ENCODE results near the gene C1QTNF8. TPM values are rescaled to one million over a fixed set of nuclear protein-coding genes. Genes with fewer than 3 reads are reported as not detected.

The C1QTNF8 gene
- total RNA-seq, 1 experiment from 2014 or later = not detected

- no CpG with 5 or more reads among the region's 18 CpGs for WGBS (ENCODE audit: extremely low coverage, insufficient read length, low lambda C conversion rate)
- H3K27me3 ChIP-seq (ENCODE audit: insufficient read depth, low read length) = no peaks in the 10 kb centered on the region
- H3K56ac ChIP-seq (ENCODE audit: insufficient read length, low read depth, low read length) = no peak overlapping the region
- H3K4me1 ChIP-seq (ENCODE audit: insufficient read depth, low read length) = no peaks in the 10 kb centered on the region
- no peak overlapping the region for H3K4me2 ChIP-seq (ENCODE audit: insufficient read depth, insufficient read length, low read length)
- H3K23ac ChIP-seq (ENCODE audit: insufficient read length, low read depth, low read length) = no peak overlapping the region
- Mint-ChIP-seq H3K9me3 (no peaks in the 10 kb centered on the region), H3K36me3 (ENCODE audit: insufficient read depth in 1 of 3, low read depth in 3 of 3) (no peaks in the 10 kb centered on the region), H3K27ac (no peak overlapping the region), H3K4me3 (no peak overlapping the region), H3K27me3 (ENCODE audit: low read depth) (peaks cover 3% of the 10 kb centered on the region), H3K4me1 (peaks cover 2 to 3% of the 10 kb centered on the region in 2 experiments; a peak in 2 of 4 replicates)
- no peak overlapping the region for H4K8ac ChIP-seq (replicated peaks; ENCODE audit: insufficient read length, low read depth, low read length)
- H3K18ac ChIP-seq (ENCODE audit: insufficient read length, low read depth, low read length) = no peak overlapping the region
- no peak overlapping the region for H2BK120ac ChIP-seq (ENCODE audit: low read depth, low read length, poor library complexity, severe bottlenecking)
- H3K9ac ChIP-seq (ENCODE audit: extremely low read depth, insufficient read length, low read length) = no peak overlapping the region
- no peak overlapping the region for H2AFZ ChIP-seq (ENCODE audit: low read length)
- H2AK5ac ChIP-seq (ENCODE audit: insufficient read length, low read length) = no peak overlapping the region
- H2BK12ac ChIP-seq (ENCODE audit: insufficient read length, low read depth, low read length) = no peak overlapping the region
- no peaks in the 10 kb centered on the region for H3K9me3 ChIP-seq (ENCODE audit: control insufficient read depth, low read depth, low read length)
- no peak overlapping the region for H2BK20ac ChIP-seq (ENCODE audit: low read depth, low read length, poor library complexity, severe bottlenecking)
- H4K5ac ChIP-seq (ENCODE audit: insufficient read length, low read depth, low read length) = no peak overlapping the region
- no peak overlapping the region; the same call in 1 of the 2 replicates for H3K14ac ChIP-seq (ENCODE audit: insufficient read depth, low read length)
- TF ChIP-seq, protein P1, sequence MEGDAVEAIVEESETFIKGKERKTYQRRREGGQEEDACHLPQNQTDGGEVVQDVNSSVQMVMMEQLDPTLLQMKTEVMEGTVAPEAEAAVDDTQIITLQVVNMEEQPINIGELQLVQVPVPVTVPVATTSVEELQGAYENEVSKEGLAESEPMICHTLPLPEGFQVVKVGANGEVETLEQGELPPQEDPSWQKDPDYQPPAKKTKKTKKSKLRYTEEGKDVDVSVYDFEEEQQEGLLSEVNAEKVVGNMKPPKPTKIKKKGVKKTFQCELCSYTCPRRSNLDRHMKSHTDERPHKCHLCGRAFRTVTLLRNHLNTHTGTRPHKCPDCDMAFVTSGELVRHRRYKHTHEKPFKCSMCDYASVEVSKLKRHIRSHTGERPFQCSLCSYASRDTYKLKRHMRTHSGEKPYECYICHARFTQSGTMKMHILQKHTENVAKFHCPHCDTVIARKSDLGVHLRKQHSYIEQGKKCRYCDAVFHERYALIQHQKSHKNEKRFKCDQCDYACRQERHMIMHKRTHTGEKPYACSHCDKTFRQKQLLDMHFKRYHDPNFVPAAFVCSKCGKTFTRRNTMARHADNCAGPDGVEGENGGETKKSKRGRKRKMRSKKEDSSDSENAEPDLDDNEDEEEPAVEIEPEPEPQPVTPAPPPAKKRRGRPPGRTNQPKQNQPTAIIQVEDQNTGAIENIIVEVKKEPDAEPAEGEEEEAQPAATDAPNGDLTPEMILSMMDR (conservative IDR thresholded peaks at IDR 0.05) = no peak
- H4K20me1 ChIP-seq (ENCODE audit: control insufficient read depth, insufficient read depth, insufficient read length) = no peaks in the 10 kb centered on the region
- H3T11ph ChIP-seq (ENCODE audit: low read length) = no peak overlapping the region
- DNase-seq = no peak
- H3K4ac ChIP-seq (ENCODE audit: low read depth, low read length) = no peak overlapping the region
- no peaks in the 10 kb centered on the region for H3K23me2 ChIP-seq (ENCODE audit: insufficient read length, low read depth, low read length, poor library complexity, severe bottlenecking)
- no peak overlapping the region for H2BK5ac ChIP-seq (ENCODE audit: insufficient read length, low read length)
- no peaks in the 10 kb centered on the region for H3K79me1 ChIP-seq (ENCODE audit: insufficient read depth, low read depth, low read length, poor library complexity, severe bottlenecking)
- no peak overlapping the region for H3K27ac ChIP-seq (ENCODE audit: insufficient read length, low read depth, low read length)
- no peak overlapping the region for H4K91ac ChIP-seq (ENCODE audit: insufficient read length, low read depth, low read length)
- no peak overlapping the region for H2BK15ac ChIP-seq (ENCODE audit: low read depth, low read length)
- H3K79me2 ChIP-seq (ENCODE audit: insufficient read depth, low read length) = no peaks in the 10 kb centered on the region
Observed at GRCh38 chr16:1133271-1133670, 37.2 kb upstream of the C1QTNF8 start.
